Measurements from ENCODE around the gene PAIP2.
"Not testable (repeated sequence)": the region's sequence is repeated elsewhere in the genome, so short reads cannot be mapped to it uniquely, and the experiment has no call there.

Gene PAIP2

GRCh38 chr5:139393497-139394122, 52.0 kb downstream of the PAIP2 start:
- DNase-seq = no peak

- DNase-seq = peak; percentile 57 to 63
Observed at GRCh38 chr5:139394123-139394653, 52.5 kb downstream of the PAIP2 start.

- no peak for DNase-seq
Observed at GRCh38 chr5:139394654-139395566, 53.3 kb downstream of the PAIP2 start, which contains the start of gene PROB1. PROB1 (minus strand) TSS chr5:139395104; CDS start chr5:139395081, 23 bp downstream.

GRCh38 chr5:139395844-139396640, 54.4 kb downstream of the PAIP2 start:
- DNase-seq = no peak

- no peak for DNase-seq
Observed at GRCh38 chr5:139396691-139397090, 55.0 kb downstream of the PAIP2 start.

- no peak for DNase-seq
Observed at GRCh38 chr5:139397921-139398320, 56.3 kb downstream of the PAIP2 start.

GRCh38 chr5:139399501-139400121, 58.0 kb downstream of the PAIP2 start:
- DNase-seq = no peak

- DNase-seq = no peak
Observed at GRCh38 chr5:139401546-139401945, 59.9 kb downstream of the PAIP2 start.

- no peak for DNase-seq
Observed at GRCh38 chr5:139402561-139403158, 61.0 kb downstream of the PAIP2 start.

- no peak for DNase-seq
Observed at GRCh38 chr5:139403418-139403786, 61.7 kb downstream of the PAIP2 start.

GRCh38 chr5:139403787-139404483, 62.3 kb downstream of the PAIP2 start, which contains the start of gene SPATA24:
SPATA24 (minus strand) TSS chr5:139404089; CDS start chr5:139404060, 29 bp downstream.
- DNase-seq = peak; percentile 98

GRCh38 chr5:139404484-139404840, 62.8 kb downstream of the PAIP2 start:
- DNase-seq = no peak

- DNase-seq = no peak
Observed at GRCh38 chr5:139406963-139407362, 65.3 kb downstream of the PAIP2 start.

GRCh38 chr5:139407517-139407916, 65.9 kb downstream of the PAIP2 start:
- DNase-seq = no peak

GRCh38 chr5:139408191-139408590, 66.5 kb downstream of the PAIP2 start:
- DNase-seq = no peak

GRCh38 chr5:139409116-139409515, 67.5 kb downstream of the PAIP2 start:
- not testable (repeated sequence) for DNase-seq

- no peak for DNase-seq
Observed at GRCh38 chr5:139410121-139410992, 68.7 kb downstream of the PAIP2 start.

- no peak for DNase-seq
Observed at GRCh38 chr5:139410993-139411828, 69.6 kb downstream of the PAIP2 start.

GRCh38 chr5:139413153-139413552, 71.5 kb downstream of the PAIP2 start:
- no peak for DNase-seq
